K562 (cell line): ENCODE data around the gene MARS1. TPM values are rescaled to one million over a fixed set of nuclear protein-coding genes. Genes with fewer than 3 reads are reported as not detected.

Source experiments
- ATAC-seq: fragments of 200-7000 bp; cut with Tn5 transposase; 3 replicates; pipeline ENCODE4 v1.9.1; 2020; ENCODE audit warnings: moderate library complexity
- BruUV-seq: library from RNA; stranded (reverse); fragments of 400-500 nt; replicated peaks from 2 replicates; lab custom pipeline; 2021; lab: Mats Ljungman, UMichigan
- CTCF ChIA-PET: fragments of 300-600 bp; formaldehyde crosslinking; extraction: SDS; loops from one replicate; lab custom pipeline; 2021; ENCODE audit warnings: low intra/inter-chr PET ratio; lab: Yijun Ruan, JAX
- POLR2A ChIA-PET: fragments of 300-600, 350-650 bp; sonication (Branson Sonifier 250); formaldehyde crosslinking; extraction: SDS; loops from one replicate; lab custom pipeline; 2021; ENCODE audit warnings: antibody characterized with exemption, inconsistent platforms; lab: Yijun Ruan, JAX
- DNase-seq, 4 experiments: peaks; one replicate each; pipeline versions ENCODE4 v3.0.0 to v3.0.0-alpha.2; 2011 to 2018; ENCODE audit warnings: low spot score in 3 of 4, mixed read lengths in 3 of 4; ENCODE audit errors: extremely low read depth in 1 of 4
- FAIRE-seq: peaks from 2 replicates; lab custom pipeline; 2011; peaks lifted over from hg19 to GRCh38; lab: Jason Lieb, UNC
- H2AFZ ChIP-seq: 2 replicates; pipeline ENCODE4 v1.6.0; 2011; ENCODE audit warnings: low read depth, low read length, control low read depth, inconsistent platforms
- H3K27ac ChIP-seq: fragments of 200-600 bp; 3 replicates; pipeline ENCODE4 v1.8.0; 2011; ENCODE audit warnings: low read depth, mild to moderate bottlenecking, control low read depth, inconsistent platforms, low read length, moderate library complexity, mixed read lengths; ENCODE audit errors: extremely low read depth
- H3K27me3 ChIP-seq, 2 experiments: fragments of 300-600 bp in 1 of 2; 2 replicates in 1 of 2; 3 replicates in 1 of 2; pipeline versions ENCODE4 v1.6.0 to v1.8.0; 2011; ENCODE audit warnings: inconsistent platforms in 2 of 2, low read length in 2 of 2, mild to moderate bottlenecking in 1 of 2, mixed read lengths in 1 of 2, moderate library complexity in 1 of 2; ENCODE audit not compliant: control insufficient read depth in 2 of 2, insufficient read depth in 2 of 2
- H3K36me3 ChIP-seq: fragments of 300-600 bp; 3 replicates; pipeline ENCODE4 v1.8.0; 2011; ENCODE audit warnings: mild to moderate bottlenecking, low read length, inconsistent platforms; ENCODE audit not compliant: control insufficient read depth, insufficient read depth
- H3K4me1 ChIP-seq, 2 experiments: fragments of 200-600 bp in 1 of 2; replicated peaks in 1 of 2; 2 replicates in 1 of 2; 3 replicates in 1 of 2; pipeline versions ENCODE4 v1.5.1 to v1.8.0; 2011; ENCODE audit warnings: inconsistent platforms in 2 of 2, low read length in 2 of 2, mild to moderate bottlenecking in 1 of 2, mixed read lengths in 1 of 2, moderate library complexity in 1 of 2; ENCODE audit not compliant: control insufficient read depth in 2 of 2, insufficient read depth in 2 of 2
- H3K4me2 ChIP-seq: 2 replicates; pipeline ENCODE4 v1.6.1; 2011; ENCODE audit warnings: low read length, control low read depth, inconsistent platforms, mixed read lengths; ENCODE audit not compliant: insufficient read depth
- H3K4me3 ChIP-seq: fragments of 200-600 bp; sonication (generic), shearing (Covaris generic); 2 replicates; pipeline ENCODE4 v1.5.1; 2016; ENCODE audit warnings: control low read depth, inconsistent platforms
- H3K79me2 ChIP-seq: fragments of 200-600 bp; 3 replicates; pipeline ENCODE4 v1.8.0; 2011; ENCODE audit warnings: low read length, inconsistent platforms; ENCODE audit not compliant: control insufficient read depth, insufficient read depth
- H3K9ac ChIP-seq, 2 experiments: 2 replicates each; pipeline versions ENCODE4 v1.6.0 to v1.6.1; 2011; ENCODE audit warnings: low read depth in 2 of 2, low read length in 2 of 2, control low read depth in 1 of 2, inconsistent platforms in 1 of 2, mild to moderate bottlenecking in 1 of 2, mixed read lengths in 1 of 2; ENCODE audit not compliant: insufficient read depth in 1 of 2
- H3K9me1 ChIP-seq: one replicate; pipeline ENCODE4 v1.6.0; 2011; ENCODE audit warnings: inconsistent platforms, mild to moderate bottlenecking, low read length, moderate library complexity; ENCODE audit not compliant: control insufficient read depth, insufficient read depth
- H3K9me3 ChIP-seq: replicated peaks from 2 replicates; pipeline ENCODE4 v1.5.1; 2011; ENCODE audit warnings: low read depth, low read length, inconsistent platforms; ENCODE audit not compliant: control insufficient read depth, insufficient read depth
- H4K20me1 ChIP-seq: replicated peaks from 2 replicates; pipeline ENCODE4 v1.6.1; 2011; ENCODE audit warnings: low read length, inconsistent platforms, mixed read lengths; ENCODE audit not compliant: control insufficient read depth, insufficient read depth
- AFF4 ChIP-seq: sonication (generic); formaldehyde crosslinking; IDR thresholded peaks from 2 replicates; pipeline ENCODE4 v1.8.0; 2023; ENCODE audit warnings: mild to moderate bottlenecking, missing genetic modification reagents
- CHD4 ChIP-seq: fragments of 200-600 bp; sonication (generic); IDR thresholded peaks from 3 replicates; pipeline ENCODE4 v1.6.1; 2012; ENCODE audit warnings: low read depth, mild to moderate bottlenecking, mixed read lengths, low read length, inconsistent platforms; ENCODE audit not compliant: insufficient read depth, insufficient replicate concordance, poor library complexity, severe bottlenecking
- GTF2B ChIP-seq: IDR thresholded peaks from 2 replicates; pipeline ENCODE4 v1.6.1; 2011; ENCODE audit not compliant: insufficient read length; ENCODE audit errors: extremely low read depth
- ID3 ChIP-seq, 2 experiments: fragments of 250-450 bp in 1 of 2; fragments of 450-650 bp in 1 of 2; sonication (Bioruptor Pico) in 1 of 2; IDR thresholded peaks; 2 replicates each; pipeline versions ENCODE4 v1.6.1 to v1.8.0; 2016 to 2021; ENCODE audit warnings: mild to moderate bottlenecking in 2 of 2, moderate library complexity in 2 of 2, missing compliant biosample characterization in 1 of 2, missing genetic modification characterization in 1 of 2
- KDM4B ChIP-seq, 2 experiments: fragments of 450-650 bp in 1 of 2; sonication (generic) in 1 of 2; IDR thresholded peaks; 2 replicates each; pipeline ENCODE4 v1.6.1; 2016 to 2017; ENCODE audit warnings: borderline replicate concordance in 2 of 2, antibody characterized with exemption in 1 of 2, low read depth in 1 of 2, mild to moderate bottlenecking in 1 of 2
- MED1 ChIP-seq: sonication (generic); formaldehyde crosslinking; IDR thresholded peaks from 2 replicates; pipeline ENCODE4 v1.8.1; 2023; ENCODE audit warnings: missing genetic modification reagents, borderline replicate concordance
- MLX ChIP-seq, 2 experiments: fragments of 450-650 bp in 1 of 2; sonication (generic) in 1 of 2; formaldehyde crosslinking; conservative IDR thresholded peaks; 2 replicates each; pipeline versions ENCODE4 v1.4.0 to v1.8.1; 2020 to 2022; ENCODE audit warnings: mild to moderate bottlenecking in 1 of 2, missing genetic modification reagents in 1 of 2
- NR2F6 ChIP-seq: fragments of 450-650 bp; formaldehyde crosslinking; IDR thresholded peaks from 2 replicates; pipeline ENCODE4 v1.4.0; 2020; ENCODE audit warnings: mild to moderate bottlenecking
- POLR2AphosphoS2 ChIP-seq: IDR thresholded peaks from 2 replicates; pipeline ENCODE4 v1.6.1; 2012; ENCODE audit warnings: low read length, improper control_type of control experiment
- POLR2B ChIP-seq: fragments of 450-650 bp; IDR thresholded peaks from 2 replicates; pipeline ENCODE4 v1.6.1; 2018; ENCODE audit warnings: low read depth; ENCODE audit not compliant: partially characterized antibody
- STAT5B ChIP-seq: fragments of 250-450 bp; sonication (Bioruptor Pico); IDR thresholded peaks from 2 replicates; pipeline ENCODE4 v1.8.0; 2021; ENCODE audit warnings: mild to moderate bottlenecking, inconsistent platforms
- ZNF3 ChIP-seq: fragments of 250-450 bp; sonication (Bioruptor Pico); IDR thresholded peaks from 2 replicates; pipeline ENCODE4 v1.5.0; 2021; ENCODE audit warnings: mild to moderate bottlenecking, moderate library complexity
- ZNF311 ChIP-seq: fragments of 250-450 bp; sonication (Bioruptor Pico); IDR thresholded peaks from 2 replicates; pipeline ENCODE4 v1.4.0; 2020; ENCODE audit warnings: mild to moderate bottlenecking, moderate library complexity
- WGBS: fragments of 100-300 bp; shearing (Covaris generic); methylation state at CpG from one replicate; pipeline ENCODE4 v1.1.6; 2016; ENCODE audit warnings: low coverage, mixed read lengths; ENCODE audit not compliant: insufficient coverage; ENCODE audit errors: missing lambda C conversion rate; 5-methylcytosine and 5-hydroxymethylcytosine counted together
- in situ Hi-C: fragments of 300-500 bp; cut with MboI; formaldehyde crosslinking; loops from 4 replicates; pipeline ENCODE4 v1.15.0; 2018; ENCODE audit warnings: inconsistent platforms, mixed read lengths
- intact Hi-C: fragments of 100-400 bp; cut with micrococcal nuclease; formaldehyde crosslinking; loops from 2 replicates; pipeline ENCODE4 v1.14.2; 2022
- polyA plus RNA-seq, 8 experiments: library from polyadenylated mRNA; depleted of rRNA in 4 of 8; stranded (reverse) in 5 of 8; unstranded in 3 of 8; fragments of >200 nt; fragmentation: Nextera tagmentation in 2 of 8; fragmentation: Illumina TruSeq in 1 of 8; extraction: Ambion mirVana in 2 of 8; extraction: Trizol in 1 of 8; gene quantifications; 2 replicates each; pipeline versions ENCODE4 v1.2.1 to v1.2.3, GENCODE V29; 2011 to 2014; ENCODE audit warnings: inconsistent platforms in 1 of 8, missing spikeins in 1 of 8
- total RNA-seq, 7 experiments: library from RNA; depleted of rRNA in 6 of 7; stranded (reverse); fragments of >200 nt in 6 of 7; fragmentation: Illumina TruSeq in 2 of 7; extraction: Trizol in 2 of 7; gene quantifications; 2 replicates each; pipeline versions ENCODE4 v1.2.1 to v1.2.3, GENCODE V29; 2011 to 2021; ENCODE audit warnings: low replicate concordance in 1 of 7

Gene MARS1
- total and polyA plus RNA-seq, 9 of the 15 experiments (the other 6 are each of a cell fraction or from before 2014, with no cell fraction given): 117 to 382 (median 220) TPM

- TF ChIP-seq AFF4: no peak
Observed at GRCh38 chr12:57511588-57512325, 23.9 kb downstream of the MARS1 start (continued).

DNA sequence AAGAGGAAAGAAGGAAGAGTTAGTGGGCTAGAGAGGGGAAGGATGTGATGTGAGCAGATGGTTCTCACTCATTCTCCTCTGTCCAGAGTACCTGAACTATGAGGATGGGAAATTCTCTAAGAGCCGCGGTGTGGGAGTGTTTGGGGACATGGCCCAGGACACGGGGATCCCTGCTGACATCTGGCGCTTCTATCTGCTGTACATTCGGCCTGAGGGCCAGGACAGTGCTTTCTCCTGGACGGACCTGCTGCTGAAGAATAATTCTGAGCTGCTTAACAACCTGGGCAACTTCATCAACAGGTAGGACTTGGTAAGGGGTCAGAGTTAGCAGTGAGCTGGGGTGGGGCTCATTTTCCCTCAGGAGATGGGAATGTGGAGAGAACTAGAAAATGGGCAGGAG, 24.8 kb downstream of the MARS1 start:
- ATAC-seq (no peak), FAIRE-seq (no peak), DNase-seq (no peak)
- WGBS: 84% methylated on average over 6 of the region's 6 CpGs
- Histone ChIP-seq H3K4me2 (no peak overlapping the region), H3K27ac (no peak overlapping the region), H4K20me1 (peaks cover 26% of the 10 kb centered on the region), H2AFZ (no peak overlapping the region), H3K4me1 (peaks cover 0 to 11% of the 10 kb centered on the region in 2 experiments; a peak in 4 of 5 replicates), H3K27me3 (no peaks in the 10 kb centered on the region), H3K4me3 (no peak overlapping the region), H3K79me2 (peaks cover 14% of the 10 kb centered on the region), H3K36me3 (peaks cover 80% of the 10 kb centered on the region), H3K9me1 (peaks cover 7% of the 10 kb centered on the region), H3K9ac (no peak overlapping the region), H3K9me3 (no peaks in the 10 kb centered on the region)
- intact Hi-C loops (no loop called here), in situ Hi-C loops (no loop called here)
- CTCF ChIA-PET: no interaction called here
- POLR2A ChIA-PET: interaction anchor here (0.6 to 10.1 kb wide), 4 partner anchors 9 to 238 kb away, joined by 3 to 184 read pairs (median 3); partner anchors contain the start of gene DCTN2
- BruUV-seq: no TSS peak
- TF ChIP-seq POLR2B: peak; percentile 20
- no peak for TF ChIP-seq CHD4
- no peak for TF ChIP-seq ZNF311 (CRISPR knock-in tag)
- TF ChIP-seq NR2F6 (CRISPR knock-in tag): no peak
- TF ChIP-seq ZNF3 (CRISPR knock-in tag): no peak
- TF ChIP-seq POLR2AphosphoS2: peak; percentile 70; the same call in 1 of the 2 replicates
- no peak for TF ChIP-seq MED1 (CRISPR knock-in tag)
- no peak for TF ChIP-seq GTF2B
- no peak for TF ChIP-seq STAT5B
- no peak for TF ChIP-seq KDM4B (IDR thresholded peaks at IDR 0.05; ENCODE audit: borderline replicate concordance in 2 of 2, low read depth in 1 of 2)
- TF ChIP-seq MLX (CRISPR knock-in tag; conservative IDR thresholded peaks at IDR 0.05): no peak
- TF ChIP-seq ID3 (CRISPR knock-in tag; IDR thresholded peaks at IDR 0.05): no peak
- no peak for TF ChIP-seq ID3 (tag; IDR thresholded peaks at IDR 0.05)
